Activated naive CD8-positive, alpha-beta T cell treated with anti-CD3 and anti-CD28 coated beads for 36 hours (primary cell): ENCODE measurements around the gene RPS19. TPM values are rescaled to one million over a fixed set of nuclear protein-coding genes. Genes with fewer than 3 reads are reported as not detected.

Experiments
- DNase-seq: peaks from one replicate; pipeline ENCODE4 v3.0.0; 2021
- H3K27ac Mint-ChIP-seq: one replicate; pipeline ENCODE4 v1.8.0; 2022; ENCODE audit warnings: mild to moderate bottlenecking, moderate library complexity, mixed read lengths
- H3K27me3 Mint-ChIP-seq: one replicate; pipeline ENCODE4 v1.8.0; 2022; ENCODE audit warnings: mild to moderate bottlenecking, mixed read lengths
- H3K36me3 Mint-ChIP-seq: one replicate; pipeline ENCODE4 v1.8.0; 2021; ENCODE audit warnings: mild to moderate bottlenecking, mixed read lengths
- H3K4me1 Mint-ChIP-seq: one replicate; pipeline ENCODE4 v1.8.0; 2021; ENCODE audit warnings: mixed read lengths
- H3K4me3 Mint-ChIP-seq: one replicate; pipeline ENCODE4 v1.8.0; 2022; ENCODE audit warnings: mild to moderate bottlenecking, moderate library complexity, mixed read lengths
- H3K9me3 Mint-ChIP-seq: one replicate; pipeline ENCODE4 v1.8.0; 2022; ENCODE audit warnings: mixed read lengths
- total RNA-seq, 2 experiments: library from RNA; stranded (reverse); gene quantifications; one replicate each; pipeline ENCODE4 v1.2.3, GENCODE V29; 2021

RPS19 gene
- total RNA-seq, 2 experiments from 2014 or later: 3,012 to 3,178 TPM

- Mint-ChIP-seq H3K27me3 (no peaks in the 10 kb centered on the region), H3K9me3 (no peaks in the 10 kb centered on the region), H3K36me3 (peaks cover 17% of the 10 kb centered on the region), H3K4me3 (no peak overlapping the region), H3K27ac (no peak overlapping the region), H3K4me1 (peaks cover 60% of the 10 kb centered on the region)
- no peak for DNase-seq
These were observed 20.3 kb downstream of the RPS19 start for GRCh38 chr19:41880329-41880708.

GRCh38 chr19:41882568-41883462 is 22.8 kb downstream of the RPS19 start, which contains the start of gene ARHGEF1:
Gene ARHGEF1 (plus strand): TSS chr19:41883184. CDS start chr19:41888083, 4,899 bp downstream.
- Mint-ChIP-seq H3K4me3 (peak within 1 kb of the TSS; percentile 93), H3K4me1 (peaks cover 52% of the 10 kb centered on the region), H3K27me3 (no peaks in the 10 kb centered on the region), H3K9me3 (no peaks in the 10 kb centered on the region), H3K36me3 (peaks cover 28% of the 10 kb centered on the region), H3K27ac (peak within 1 kb of the TSS; percentile 95)
- peak; percentile 66 for DNase-seq

- peak overlapping the region; percentile 93 for H3K4me3 Mint-ChIP-seq
- no peak for DNase-seq
- H3K36me3 Mint-ChIP-seq: peaks cover 33% of the 10 kb centered on the region
- peak overlapping the region; percentile 95 for H3K27ac Mint-ChIP-seq
- H3K27me3 Mint-ChIP-seq: no peaks in the 10 kb centered on the region
- H3K4me1 Mint-ChIP-seq: peaks cover 52% of the 10 kb centered on the region
- no peaks in the 10 kb centered on the region for H3K9me3 Mint-ChIP-seq
These were observed 23.4 kb downstream of the RPS19 start for GRCh38 chr19:41883463-41883820.

GRCh38 chr19:41883821-41884733 is 24.0 kb downstream of the RPS19 start:
- peak; percentile 95 for DNase-seq
- Mint-ChIP-seq H3K36me3 (peaks cover 38% of the 10 kb centered on the region), H3K4me3 (peak overlapping the region; percentile 93), H3K27ac (peak overlapping the region; percentile 95), H3K9me3 (no peaks in the 10 kb centered on the region), H3K27me3 (no peaks in the 10 kb centered on the region), H3K4me1 (peaks cover 53% of the 10 kb centered on the region)

GRCh38 chr19:41886761-41887710 is 27.0 kb downstream of the RPS19 start:
- Mint-ChIP-seq H3K4me3 (peak overlapping the region; percentile 79), H3K27ac (peak overlapping the region; percentile 92), H3K4me1 (peaks cover 53% of the 10 kb centered on the region), H3K27me3 (no peaks in the 10 kb centered on the region), H3K36me3 (peaks cover 55% of the 10 kb centered on the region), H3K9me3 (no peaks in the 10 kb centered on the region)
- DNase-seq: peak; percentile 73

GRCh38 chr19:41887711-41888382 is 27.8 kb downstream of the RPS19 start:
- Mint-ChIP-seq H3K36me3 (peaks cover 54% of the 10 kb centered on the region), H3K27ac (peak overlapping the region; percentile 92), H3K4me3 (peak overlapping the region; percentile 79), H3K4me1 (peaks cover 48% of the 10 kb centered on the region), H3K9me3 (no peaks in the 10 kb centered on the region), H3K27me3 (no peaks in the 10 kb centered on the region)
- DNase-seq: peak; percentile 92

GRCh38 chr19:41888926-41889325 is 28.9 kb downstream of the RPS19 start:
- Mint-ChIP-seq H3K36me3 (peaks cover 51% of the 10 kb centered on the region), H3K27ac (peak overlapping the region; percentile 92), H3K4me1 (peaks cover 52% of the 10 kb centered on the region), H3K4me3 (peak overlapping the region; percentile 79), H3K9me3 (no peaks in the 10 kb centered on the region), H3K27me3 (no peaks in the 10 kb centered on the region)
- no peak for DNase-seq

- Mint-ChIP-seq H3K36me3 (peaks cover 52% of the 10 kb centered on the region), H3K4me1 (peaks cover 57% of the 10 kb centered on the region), H3K4me3 (peak overlapping the region; percentile 24), H3K27me3 (no peaks in the 10 kb centered on the region), H3K9me3 (no peaks in the 10 kb centered on the region), H3K27ac (peak overlapping the region; percentile 65)
- DNase-seq: no peak
These were observed 29.8 kb downstream of the RPS19 start for GRCh38 chr19:41889896-41890295.

- Mint-ChIP-seq H3K36me3 (peaks cover 48% of the 10 kb centered on the region), H3K4me1 (peaks cover 56% of the 10 kb centered on the region), H3K27ac (peak overlapping the region; percentile 35), H3K9me3 (no peaks in the 10 kb centered on the region), H3K27me3 (no peaks in the 10 kb centered on the region), H3K4me3 (no peak overlapping the region)
- DNase-seq: no peak
These were observed 30.9 kb downstream of the RPS19 start for GRCh38 chr19:41890936-41891335.

- H3K36me3 Mint-ChIP-seq: peaks cover 45% of the 10 kb centered on the region
- H3K4me1 Mint-ChIP-seq: peaks cover 51% of the 10 kb centered on the region
- H3K9me3 Mint-ChIP-seq: no peaks in the 10 kb centered on the region
- no peak overlapping the region for H3K4me3 Mint-ChIP-seq
- peak overlapping the region; percentile 78 for H3K27ac Mint-ChIP-seq
- DNase-seq: no peak
- no peaks in the 10 kb centered on the region for H3K27me3 Mint-ChIP-seq
These were observed 32.3 kb downstream of the RPS19 start for GRCh38 chr19:41892173-41892902.

GRCh38 chr19:41893899-41894298 is 33.8 kb downstream of the RPS19 start:
- no peaks in the 10 kb centered on the region for H3K27me3 Mint-ChIP-seq
- peaks cover 46% of the 10 kb centered on the region for H3K36me3 Mint-ChIP-seq
- no peak for DNase-seq
- H3K27ac Mint-ChIP-seq: peak overlapping the region; percentile 77
- peaks cover 47% of the 10 kb centered on the region for H3K4me1 Mint-ChIP-seq
- H3K9me3 Mint-ChIP-seq: no peaks in the 10 kb centered on the region
- no peak overlapping the region for H3K4me3 Mint-ChIP-seq

GRCh38 chr19:41894350-41894749 is 34.3 kb downstream of the RPS19 start:
- no peak for DNase-seq
- no peaks in the 10 kb centered on the region for H3K27me3 Mint-ChIP-seq
- H3K4me1 Mint-ChIP-seq: peaks cover 46% of the 10 kb centered on the region
- no peaks in the 10 kb centered on the region for H3K9me3 Mint-ChIP-seq
- H3K36me3 Mint-ChIP-seq: peaks cover 45% of the 10 kb centered on the region
- H3K4me3 Mint-ChIP-seq: no peak overlapping the region
- peak overlapping the region; percentile 77 for H3K27ac Mint-ChIP-seq
